CD4-positive, alpha-beta T cell treated with Interleukin-1 beta for 1 hour (primary cell): ENCODE results near the gene TSPAN9.
A peak's percentile ranks its signal among the peaks of the same experiment; 100 is the strongest.

Source experiments
- DNase-seq, 2 donors: peaks; one replicate each; pipeline ENCODE4 v3.0.0-alpha.2; 2020 to 2022

The TSPAN9 gene

GRCh38 chr12:3305904-3306619 is 228.9 kb downstream of the TSPAN9 start:
- DNase-seq, result no peak

GRCh38 chr12:3307389-3307788 is 230.2 kb downstream of the TSPAN9 start:
- no peak for DNase-seq

GRCh38 chr12:3308063-3308462 is 230.9 kb downstream of the TSPAN9 start:
- no peak for DNase-seq

GRCh38 chr12:3308609-3309008 is 231.4 kb downstream of the TSPAN9 start:
- DNase-seq, result no peak

GRCh38 chr12:3309805-3310204 is 232.6 kb downstream of the TSPAN9 start:
- DNase-seq, result no peak

GRCh38 chr12:3310271-3311026 is 233.3 kb downstream of the TSPAN9 start:
- no peak for DNase-seq

GRCh38 chr12:3311027-3311402 is 233.8 kb downstream of the TSPAN9 start:
- DNase-seq, result no peak

GRCh38 chr12:3311491-3312103 is 234.4 kb downstream of the TSPAN9 start:
- no peak for DNase-seq

- DNase-seq, result no peak
These were observed 235.9 kb downstream of the TSPAN9 start for GRCh38 chr12:3313066-3313465.

- peak; percentile 16 to 23 for DNase-seq
These were observed 236.8 kb downstream of the TSPAN9 start for GRCh38 chr12:3313675-3314663.

- DNase-seq, result no peak
These were observed 238.1 kb downstream of the TSPAN9 start for GRCh38 chr12:3315201-3315661.

GRCh38 chr12:3316776-3317480 is 239.7 kb downstream of the TSPAN9 start:
- no peak for DNase-seq

GRCh38 chr12:3317481-3317815 is 240.3 kb downstream of the TSPAN9 start:
- DNase-seq, result no peak

- DNase-seq, result no peak
These were observed 240.8 kb downstream of the TSPAN9 start for GRCh38 chr12:3317841-3318501.

GRCh38 chr12:3319723-3320492 is 242.7 kb downstream of the TSPAN9 start:
- DNase-seq, result no peak

- DNase-seq, result no peak
These were observed 243.8 kb downstream of the TSPAN9 start for GRCh38 chr12:3320881-3321509.

- DNase-seq, result no peak
These were observed 244.7 kb downstream of the TSPAN9 start for GRCh38 chr12:3321881-3322280.

GRCh38 chr12:3323002-3323685 is 246.0 kb downstream of the TSPAN9 start:
- DNase-seq, result no peak

- DNase-seq, result no peak
These were observed 248.6 kb downstream of the TSPAN9 start for GRCh38 chr12:3325736-3326135.
